SU-DHL-6 (cell line): ENCODE data around the gene RANBP17.

Source experiments
- CTCF ChIP-seq: fragments of 200-600 bp; sonication (generic); IDR thresholded peaks from one replicate; pipeline ENCODE4 v1.5.1; 2017; ENCODE audit warnings: antibody characterized with exemption, mild to moderate bottlenecking, low read length, moderate library complexity; ENCODE audit not compliant: insufficient read depth, poor library complexity, severe bottlenecking
- EZH2phosphoT487 ChIP-seq: fragments of 200-600 bp; sonication (generic), shearing (Covaris generic); conservative IDR thresholded peaks from 2 replicates; pipeline ENCODE4 v1.6.1; 2018; ENCODE audit warnings: mild to moderate bottlenecking, antibody characterized with exemption, low read length, moderate library complexity, mixed read lengths

- TF ChIP-seq CTCF (no peak), EZH2phosphoT487 (no peak)
These were observed 230.4 kb downstream of the RANBP17 start for GRCh38 chr5:171092194-171092593.
